Chondrocyte (in vitro differentiated cells): ENCODE results near the gene CDC42BPB. TPM values are rescaled to one million over a fixed set of nuclear protein-coding genes. Genes with fewer than 3 reads are reported as not detected.
A peak's percentile ranks its signal among the peaks of the same experiment; 100 is the strongest.

Experiments
- DNase-seq: peaks from one replicate; pipeline ENCODE4 v3.0.0; 2021; ENCODE audit warnings: mixed read lengths, low spot score
- H3K27ac Mint-ChIP-seq: one replicate; pipeline ENCODE4 v1.8.0; 2021; ENCODE audit warnings: mild to moderate bottlenecking, moderate library complexity, mixed read lengths; ENCODE audit not compliant: unreplicated experiment
- H3K27me3 Mint-ChIP-seq: 2 replicates; pipeline ENCODE4 v1.8.0; 2021; ENCODE audit warnings: low read depth, mixed read lengths
- H3K36me3 Mint-ChIP-seq: 2 replicates; pipeline ENCODE4 v1.8.0; 2021; ENCODE audit warnings: low read depth, mixed read lengths
- H3K4me1 Mint-ChIP-seq: 2 replicates; pipeline ENCODE4 v1.8.0; 2021; ENCODE audit warnings: low read depth, mild to moderate bottlenecking, mixed read lengths
- H3K4me3 Mint-ChIP-seq: one replicate; pipeline ENCODE4 v1.8.0; 2021; ENCODE audit warnings: mild to moderate bottlenecking, moderate library complexity, mixed read lengths; ENCODE audit not compliant: unreplicated experiment
- H3K9me3 Mint-ChIP-seq: 2 replicates; pipeline ENCODE4 v1.8.0; 2021; ENCODE audit warnings: low read depth, mixed read lengths
- CTCF ChIP-seq: fragments of 200-600 bp; sonication (generic); IDR thresholded peaks from 2 replicates; pipeline ENCODE4 v1.5.0; 2021; ENCODE audit warnings: antibody characterized with exemption, mild to moderate bottlenecking, moderate library complexity
- total RNA-seq: library from RNA; stranded (reverse); gene quantifications from 3 replicates; pipeline ENCODE4 v1.2.1, GENCODE V29; 2021

The CDC42BPB gene
- total RNA-seq, 1 donor from 2014 or later, result 106 TPM

GRCh38 chr14:102957222-102957621, 100.1 kb downstream of the CDC42BPB start:
- H3K36me3 Mint-ChIP-seq, result peaks cover 36% of the 10 kb centered on the region
- no peak overlapping the region for H3K27ac Mint-ChIP-seq
- H3K4me3 Mint-ChIP-seq, result no peak overlapping the region
- H3K27me3 Mint-ChIP-seq, result no peaks in the 10 kb centered on the region
- no peak for DNase-seq
- peaks cover 8% of the 10 kb centered on the region for H3K4me1 Mint-ChIP-seq
- TF ChIP-seq CTCF, result no peak
- no peaks in the 10 kb centered on the region for H3K9me3 Mint-ChIP-seq

GRCh38 chr14:102955636-102956408, 101.5 kb downstream of the CDC42BPB start:
- Mint-ChIP-seq H3K36me3 (peaks cover 35% of the 10 kb centered on the region), H3K27ac (no peak overlapping the region), H3K4me3 (no peak overlapping the region), H3K4me1 (peaks cover 13% of the 10 kb centered on the region), H3K9me3 (no peaks in the 10 kb centered on the region), H3K27me3 (no peaks in the 10 kb centered on the region)
- no peak for TF ChIP-seq CTCF
- no peak for DNase-seq

- Mint-ChIP-seq H3K9me3 (no peaks in the 10 kb centered on the region), H3K4me1 (peaks cover 20% of the 10 kb centered on the region), H3K36me3 (peaks cover 34% of the 10 kb centered on the region), H3K27ac (no peak overlapping the region), H3K4me3 (no peak overlapping the region), H3K27me3 (no peaks in the 10 kb centered on the region)
- DNase-seq, result no peak
- no peak for TF ChIP-seq CTCF
Measured at GRCh38 chr14:102954081-102954789, 103.1 kb downstream of the CDC42BPB start.

DNA sequence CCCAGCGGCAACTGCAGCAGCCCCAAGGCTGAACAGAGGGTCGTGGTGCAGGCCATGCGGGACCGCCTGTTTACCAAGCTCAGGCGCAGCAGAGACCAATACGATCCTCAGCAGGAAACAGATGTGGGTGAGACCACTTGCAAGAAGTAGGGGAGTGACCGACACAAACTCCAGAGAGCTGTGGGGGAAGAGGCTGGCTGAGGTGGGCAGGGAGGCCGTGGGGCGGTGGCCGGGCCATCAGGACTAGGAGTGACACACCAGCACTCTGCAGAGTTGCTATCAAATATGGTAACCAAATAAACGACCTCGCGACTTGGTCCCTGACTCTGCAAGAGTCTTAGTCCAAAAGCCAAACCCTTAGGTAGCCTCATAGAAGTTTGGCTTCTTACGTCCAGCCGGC, 104.2 kb downstream of the CDC42BPB start:
- peaks cover 23% of the 10 kb centered on the region for H3K4me1 Mint-ChIP-seq
- no peak for TF ChIP-seq CTCF
- no peak overlapping the region for H3K27ac Mint-ChIP-seq
- no peak for DNase-seq
- no peaks in the 10 kb centered on the region for H3K9me3 Mint-ChIP-seq
- H3K4me3 Mint-ChIP-seq, result no peak overlapping the region
- H3K36me3 Mint-ChIP-seq, result peaks cover 31% of the 10 kb centered on the region
- H3K27me3 Mint-ChIP-seq, result no peaks in the 10 kb centered on the region

DNA sequence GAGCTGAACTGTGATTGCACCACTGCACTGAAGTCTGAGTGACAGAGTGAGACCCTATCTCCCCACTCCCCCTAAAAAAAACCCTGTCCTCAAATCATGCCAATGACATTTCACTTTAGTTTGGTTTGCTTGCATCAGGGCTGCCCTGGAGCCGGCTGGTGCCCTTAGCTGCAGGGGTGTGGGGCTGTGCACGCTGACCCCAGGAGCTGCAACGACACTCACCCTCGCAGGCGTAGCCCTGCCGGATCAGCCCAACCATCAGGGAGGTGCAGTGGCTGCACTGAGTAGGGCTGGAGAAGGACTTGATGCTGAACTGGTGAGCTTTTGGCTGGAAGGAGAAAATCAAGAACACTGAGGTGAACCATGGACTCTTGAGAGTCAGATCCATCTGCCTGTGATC, 105.1 kb downstream of the CDC42BPB start:
- TF ChIP-seq CTCF, result no peak
- no peak overlapping the region for H3K4me3 Mint-ChIP-seq
- peaks cover 23% of the 10 kb centered on the region for H3K4me1 Mint-ChIP-seq
- H3K27me3 Mint-ChIP-seq, result no peaks in the 10 kb centered on the region
- H3K9me3 Mint-ChIP-seq, result no peaks in the 10 kb centered on the region
- peaks cover 26% of the 10 kb centered on the region for H3K36me3 Mint-ChIP-seq
- H3K27ac Mint-ChIP-seq, result peak overlapping the region; percentile 57
- DNase-seq, result no peak
